ACHN (cell line): ENCODE results near the gene CDH12.
"Not testable (repeated sequence)": the region's sequence is repeated elsewhere in the genome, so short reads cannot be mapped to it uniquely, and the experiment has no call there.

Source experiments
- DNase-seq: peaks from one replicate; pipeline ENCODE4 v3.0.0-alpha.2; 2015
- in situ Hi-C: cut with HindIII; loops from 2 replicates; pipeline ENCODE4 v1.10.0; 2017; ENCODE audit warnings: low sequenced_read_pairs, low pct_ligation_motif_present, low pct_unique_long_range_greater_than_20kb

The CDH12 gene

DNA sequence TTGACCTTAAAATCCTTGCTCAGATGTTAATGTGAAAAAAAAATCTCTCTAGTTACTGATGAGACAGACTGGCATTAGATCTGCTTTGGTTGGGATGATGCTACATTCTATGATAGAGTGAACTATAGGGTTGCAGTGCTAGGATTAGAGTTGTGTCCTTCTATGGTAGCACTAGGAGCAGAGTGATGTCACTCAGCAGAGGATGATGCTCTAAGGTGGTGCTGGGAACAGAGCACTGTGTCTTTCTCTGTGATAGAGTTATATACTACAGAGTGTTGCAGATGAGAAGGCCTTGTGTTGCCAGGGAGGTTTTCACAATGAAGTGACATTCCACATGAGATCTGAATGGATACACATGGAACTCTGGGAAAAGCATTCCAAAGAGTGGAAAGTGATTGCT, 462.3 kb downstream of the CDH12 start:
- no peak for DNase-seq
- in situ Hi-C loops, result no loop called here

DNA sequence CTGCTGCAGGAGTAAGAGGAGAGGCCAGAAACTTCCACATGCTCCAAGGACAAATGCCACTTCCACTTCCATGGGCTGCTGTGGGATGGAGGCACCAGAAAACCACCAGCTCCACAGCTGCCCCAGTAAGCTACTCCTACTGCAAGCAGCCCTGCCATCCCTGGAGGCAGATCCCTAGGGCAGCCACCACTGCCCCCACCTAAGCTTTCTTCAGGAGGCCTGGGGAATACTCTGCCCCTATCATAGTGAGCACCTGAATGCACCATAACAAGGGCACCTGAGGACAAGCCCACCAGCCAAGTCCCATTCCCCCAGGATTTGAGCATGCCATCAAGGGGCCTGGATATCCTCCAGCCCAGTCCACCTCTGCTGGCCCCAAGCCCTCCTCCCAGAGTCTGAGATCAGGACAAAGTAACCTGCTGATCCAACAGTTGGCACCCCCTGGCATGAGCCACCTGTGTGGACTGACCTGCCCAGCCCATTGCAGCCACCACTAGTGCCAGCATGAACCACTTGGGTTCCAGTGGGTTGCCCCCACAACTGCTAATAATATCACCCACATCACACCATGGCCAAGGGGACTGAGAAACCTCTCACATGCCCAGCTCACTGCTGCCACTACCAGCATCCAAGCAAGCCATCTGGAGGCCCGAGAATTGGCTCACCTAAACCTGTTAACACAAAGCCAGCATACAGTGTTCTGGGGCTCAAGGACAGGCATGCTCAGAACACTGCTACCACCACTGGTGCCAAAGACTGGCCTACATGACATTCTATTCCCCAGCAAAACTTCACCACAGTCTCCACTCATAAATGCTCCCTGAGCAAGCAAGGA, 480.1 kb downstream of the CDH12 start:
- no peak for DNase-seq
- in situ Hi-C loops, result no loop called here

DNA sequence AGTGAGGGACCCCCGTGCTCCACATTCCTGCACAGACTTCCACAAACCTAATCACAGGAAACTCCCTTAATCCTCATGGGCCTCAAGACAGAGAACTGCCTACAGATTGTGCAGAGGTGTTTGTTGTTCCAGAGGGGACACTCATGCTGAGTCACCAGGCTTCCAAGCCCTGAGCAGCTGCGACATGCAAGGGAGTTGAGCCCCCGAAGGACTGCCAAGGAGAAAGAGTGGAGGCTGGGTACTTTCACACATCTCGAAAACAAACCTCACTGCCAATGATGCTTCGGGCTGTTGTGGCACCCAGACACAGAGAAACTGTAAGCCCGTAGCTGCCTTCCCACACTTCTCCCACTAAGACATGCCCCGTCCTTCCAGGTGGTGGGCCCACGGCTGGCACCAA, 480.8 kb downstream of the CDH12 start:
- DNase-seq, result no peak

DNA sequence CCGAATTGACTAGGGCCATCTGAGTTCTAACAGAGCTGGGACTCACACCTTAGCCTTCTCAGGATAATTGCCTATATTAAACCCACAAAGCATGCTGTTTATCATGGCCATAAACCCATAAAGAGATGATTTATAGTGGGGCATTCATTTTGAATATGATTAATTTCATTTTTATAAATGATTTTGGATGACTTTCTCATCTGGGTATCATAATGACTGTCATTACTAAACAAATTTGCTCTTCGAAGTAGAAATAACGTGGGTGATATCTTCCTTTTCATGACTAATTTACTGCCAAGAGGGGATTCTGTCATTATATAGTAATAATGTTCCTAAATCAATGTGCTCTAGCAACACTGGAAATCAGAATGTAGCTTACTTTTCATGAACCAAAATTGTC, 498.2 kb downstream of the CDH12 start:
- in situ Hi-C loops, result no loop called here
- DNase-seq, result no peak

More for the DNA sequence above, 480.8 kb downstream of the CDH12 start:
- in situ Hi-C loops, result no loop called here

DNA sequence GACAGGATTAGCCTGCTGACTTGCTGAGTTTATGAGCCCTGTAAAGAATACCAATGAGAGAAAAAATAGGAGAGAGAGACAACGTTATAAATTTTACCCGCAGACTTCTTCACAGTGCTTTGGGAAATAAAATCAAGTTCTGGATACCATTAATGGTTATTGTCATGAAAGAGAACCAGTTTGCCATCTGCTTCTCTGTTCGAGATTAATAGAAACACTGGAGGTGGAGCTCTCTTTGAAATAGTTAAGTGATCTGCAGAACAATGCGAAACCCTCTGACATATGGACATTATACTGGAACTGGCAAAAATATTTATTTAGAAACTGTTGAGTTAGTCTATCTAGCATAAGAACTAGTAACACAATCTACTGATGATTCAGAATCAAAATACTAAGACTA, 500.7 kb downstream of the CDH12 start:
- in situ Hi-C loops, result no loop called here
- DNase-seq, result no peak

DNA sequence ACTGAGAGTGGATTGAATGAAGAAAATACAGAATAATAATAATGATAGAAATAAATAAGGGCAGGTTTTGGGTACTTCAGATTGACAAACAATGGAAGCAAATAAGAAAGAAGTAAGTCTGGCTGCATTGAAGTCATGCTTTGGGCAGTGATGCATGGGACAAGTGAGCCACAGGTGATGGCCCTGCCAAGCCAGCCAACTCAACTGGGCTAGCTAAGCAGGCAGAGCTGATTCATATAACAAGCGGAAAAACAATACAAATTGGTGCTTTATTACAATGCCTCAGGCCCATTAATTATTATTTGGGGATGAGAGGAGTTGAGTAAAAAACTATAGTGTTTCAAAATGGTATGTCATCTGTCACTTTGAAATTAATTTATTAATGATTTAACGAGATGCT, 502.0 kb downstream of the CDH12 start:
- DNase-seq, result no peak
- in situ Hi-C loops, result no loop called here

DNA sequence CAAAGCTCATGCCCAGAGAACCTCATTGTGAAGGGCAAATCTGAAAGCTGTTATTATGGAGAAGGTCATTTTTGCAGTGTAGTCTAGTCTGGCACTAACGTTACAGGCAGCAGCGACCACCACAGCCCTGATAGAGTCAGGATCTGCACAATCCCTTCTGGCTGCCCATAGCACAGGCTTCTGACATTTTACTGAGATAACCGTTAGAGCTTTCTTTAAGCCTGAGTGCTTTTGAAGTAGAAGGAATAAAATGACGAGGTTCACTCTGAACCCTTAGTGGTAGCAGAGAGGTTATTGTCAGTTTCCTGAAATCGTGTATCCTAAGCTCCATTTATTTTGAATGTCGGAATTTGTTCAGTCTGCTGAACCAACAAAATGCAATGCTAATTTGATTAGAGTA, 505.1 kb downstream of the CDH12 start:
- in situ Hi-C loops, result no loop called here

DNA sequence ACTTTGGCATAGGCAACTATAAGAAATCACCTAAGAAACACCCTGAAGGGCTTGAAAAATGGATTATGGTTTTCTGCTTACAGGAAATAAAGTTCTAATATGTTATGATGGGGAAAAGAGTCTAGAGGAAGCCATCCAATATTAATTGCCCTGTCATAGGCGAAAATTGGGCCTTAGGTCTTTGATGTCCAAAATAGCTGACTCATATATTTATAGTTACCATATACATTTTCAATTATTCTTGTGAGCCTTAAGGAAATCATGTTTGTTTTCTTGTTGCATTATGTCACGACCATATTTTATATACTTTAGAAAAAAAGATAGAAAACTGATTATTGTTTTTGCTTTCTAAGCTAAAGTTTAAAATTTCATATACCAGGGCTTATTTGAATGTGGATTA, 509.1 kb downstream of the CDH12 start:
- in situ Hi-C loops, result no loop called here
- DNase-seq, result no peak

More for the DNA sequence above, 505.1 kb downstream of the CDH12 start:
- no peak for DNase-seq

DNA sequence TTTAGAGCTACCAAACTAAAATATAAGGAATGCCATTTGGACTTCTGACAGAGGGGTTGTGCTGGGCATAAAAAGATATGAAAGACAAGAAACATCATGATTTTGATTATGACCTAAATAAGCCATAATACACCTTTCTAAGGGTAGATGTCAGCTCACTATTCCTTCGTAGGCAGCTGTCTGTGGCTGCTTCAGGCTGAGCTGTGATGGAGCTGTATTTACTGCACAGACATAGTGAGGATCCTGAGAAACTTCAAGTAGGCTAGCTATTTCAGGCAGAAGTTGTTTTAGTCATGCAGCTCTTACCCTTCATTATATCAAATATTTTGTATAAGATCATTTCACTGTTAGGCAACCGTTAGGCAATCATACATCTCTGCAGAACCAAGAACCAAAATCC, 511.7 kb downstream of the CDH12 start:
- in situ Hi-C loops, result no loop called here
- no peak for DNase-seq

DNA sequence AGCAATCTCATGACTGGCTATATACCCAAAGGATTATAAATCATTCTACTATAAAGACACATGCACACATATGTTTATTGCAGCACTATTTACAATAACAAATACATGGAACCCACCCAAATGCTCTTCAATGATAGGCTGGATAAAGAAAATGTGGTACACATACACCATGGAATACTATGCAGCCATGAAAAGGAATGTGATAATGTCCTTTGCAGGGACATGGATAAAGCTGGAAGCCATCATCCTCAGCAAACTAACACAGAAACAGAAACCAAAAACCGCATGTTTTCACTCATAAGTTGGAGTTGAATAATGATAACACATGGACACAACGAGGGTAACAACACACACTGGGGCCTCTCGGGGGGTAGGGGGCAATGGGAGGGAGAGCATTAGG, 520.2 kb downstream of the CDH12 start:
- in situ Hi-C loops, DNase-seq: not testable (repeated sequence)

DNA sequence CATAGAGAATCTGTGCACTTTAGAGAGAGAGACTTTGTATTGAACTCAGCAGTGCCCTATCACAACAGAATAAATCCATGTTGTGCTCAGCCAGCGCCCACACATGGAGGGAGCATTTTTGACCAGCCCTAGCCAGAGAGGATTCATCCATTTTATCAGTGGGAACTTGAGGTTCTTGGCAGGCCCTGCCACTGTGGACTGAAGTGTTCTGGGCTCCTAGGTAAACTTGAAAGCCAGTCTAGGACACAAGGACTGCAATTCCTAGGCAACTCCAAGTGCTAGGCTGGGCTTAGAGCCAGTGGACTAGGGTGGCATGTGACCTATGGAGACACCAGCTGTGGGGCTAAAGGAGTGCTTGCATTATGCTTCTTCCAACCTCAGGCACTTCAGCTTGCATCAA, 523.5 kb downstream of the CDH12 start:
- in situ Hi-C loops, result no loop called here

DNA sequence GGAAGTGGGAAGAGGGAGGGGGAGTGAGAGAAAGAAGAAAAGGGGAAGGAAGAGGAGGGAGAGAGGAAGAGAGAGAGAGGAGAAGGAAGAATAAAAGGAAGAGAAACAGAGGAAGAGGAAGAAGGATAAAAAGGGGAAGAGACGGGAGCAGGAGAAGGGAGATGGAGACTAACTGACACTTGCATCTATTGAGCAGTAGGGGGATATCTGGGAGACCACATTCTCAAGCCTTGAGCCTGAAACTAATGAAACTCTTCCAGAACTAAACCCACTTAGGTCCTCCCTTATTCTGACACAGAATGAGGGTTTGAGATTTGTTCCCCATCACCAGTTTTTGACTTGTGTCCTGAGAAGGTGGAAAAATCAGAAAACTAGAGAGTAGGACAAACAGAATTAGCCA, 533.3 kb downstream of the CDH12 start:
- no peak for DNase-seq

More for the DNA sequence above, 523.5 kb downstream of the CDH12 start:
- DNase-seq, result no peak

DNA sequence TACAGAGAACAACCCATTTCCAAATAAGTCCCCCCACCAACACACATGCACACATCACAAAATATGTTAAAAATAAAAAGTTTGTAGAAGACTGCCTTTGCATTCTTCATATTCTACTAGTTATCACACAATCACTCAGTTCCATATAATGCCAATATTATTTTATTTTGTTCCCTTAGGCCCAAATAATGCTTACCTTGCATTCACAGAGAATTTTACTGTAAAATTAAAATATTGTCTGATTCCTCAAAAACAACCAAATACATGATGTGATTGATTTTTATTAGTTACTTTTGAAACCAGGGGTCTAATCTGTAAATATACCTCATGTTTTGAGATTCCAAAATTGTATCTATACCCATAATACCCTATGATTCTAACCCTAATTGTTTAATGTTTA, 536.9 kb downstream of the CDH12 start:
- in situ Hi-C loops, result no loop called here
- DNase-seq, result no peak

More for the DNA sequence above, 533.3 kb downstream of the CDH12 start:
- in situ Hi-C loops, result no loop called here

DNA sequence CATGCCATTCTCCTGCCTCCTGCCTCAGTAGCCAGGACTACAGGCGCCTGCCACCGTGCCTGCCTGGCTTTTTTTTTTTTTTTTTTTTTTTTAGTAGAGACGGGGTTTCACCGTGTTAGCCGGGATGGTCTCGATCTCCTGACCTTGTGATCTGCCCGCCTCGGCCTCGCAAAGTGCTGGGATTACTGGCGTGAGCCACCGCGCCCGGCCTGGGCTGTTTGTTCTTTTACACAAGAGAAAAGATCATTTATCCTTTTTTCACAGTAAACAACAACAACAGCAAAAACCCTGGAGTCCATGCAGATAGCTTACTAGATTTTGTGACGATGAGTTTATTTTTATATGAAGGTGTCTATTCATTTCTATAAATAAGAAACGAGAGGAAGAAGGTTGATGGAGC, 538.1 kb downstream of the CDH12 start:
- in situ Hi-C loops, DNase-seq: not testable (repeated sequence)

DNA sequence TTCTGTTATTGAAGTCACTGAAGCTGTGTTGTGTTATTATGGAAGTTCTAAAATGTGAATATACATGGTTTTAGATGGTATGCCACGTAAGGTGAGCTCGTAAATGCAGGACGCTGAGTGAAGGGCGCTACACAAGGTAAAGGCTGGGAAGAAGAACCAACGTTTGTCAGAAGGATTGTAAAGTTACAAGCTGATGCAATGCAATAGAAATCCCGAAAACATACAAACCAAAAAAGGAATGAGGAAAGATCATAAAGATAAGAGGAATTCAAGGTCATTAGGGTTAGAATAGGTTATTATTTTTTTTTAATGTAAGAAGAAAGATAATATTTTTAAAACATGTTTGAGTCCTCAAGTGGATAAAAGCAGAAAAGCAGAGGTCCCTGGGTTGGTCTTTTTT, 538.6 kb downstream of the CDH12 start:
- in situ Hi-C loops, result no loop called here
- no peak for DNase-seq

DNA sequence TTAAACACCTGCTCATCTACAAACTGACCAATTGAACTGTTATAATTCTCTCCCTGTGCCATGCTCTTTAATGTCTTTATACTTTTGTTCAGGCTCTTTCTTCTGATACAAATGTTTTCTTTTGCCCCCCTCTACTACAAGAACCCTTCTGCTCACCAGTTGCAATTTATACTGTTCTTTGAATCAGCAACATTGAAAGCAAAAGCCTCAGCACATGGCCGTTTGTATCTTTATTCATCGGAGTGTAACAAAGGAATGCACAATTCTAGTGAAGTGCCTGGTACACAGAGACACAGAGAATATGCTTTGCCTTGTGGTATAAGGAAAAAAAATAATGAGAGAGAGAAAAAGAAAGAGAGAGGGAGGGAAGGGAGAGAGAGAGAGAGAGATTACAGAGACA, 547.1 kb downstream of the CDH12 start:
- in situ Hi-C loops, result no loop called here

DNA sequence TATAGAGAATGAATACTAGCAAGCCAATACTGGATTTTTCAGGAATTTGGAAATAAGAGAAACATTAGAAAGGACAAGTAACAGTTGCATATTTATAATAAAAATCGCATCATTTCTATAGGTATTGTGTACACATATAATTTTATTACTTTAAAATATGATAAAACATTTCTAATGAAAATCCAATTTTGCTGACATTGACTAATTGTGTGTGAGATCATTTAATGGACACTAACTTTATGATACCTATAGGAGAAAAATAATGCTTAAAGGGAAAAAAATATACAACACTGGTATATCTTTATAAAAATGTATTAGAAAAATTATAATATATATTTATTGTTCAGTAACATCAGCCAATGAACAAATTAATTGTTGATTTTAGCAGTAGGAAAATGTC, 557.3 kb downstream of the CDH12 start:
- in situ Hi-C loops, result no loop called here
- DNase-seq, result no peak

More for the DNA sequence above, 547.1 kb downstream of the CDH12 start:
- no peak for DNase-seq

DNA sequence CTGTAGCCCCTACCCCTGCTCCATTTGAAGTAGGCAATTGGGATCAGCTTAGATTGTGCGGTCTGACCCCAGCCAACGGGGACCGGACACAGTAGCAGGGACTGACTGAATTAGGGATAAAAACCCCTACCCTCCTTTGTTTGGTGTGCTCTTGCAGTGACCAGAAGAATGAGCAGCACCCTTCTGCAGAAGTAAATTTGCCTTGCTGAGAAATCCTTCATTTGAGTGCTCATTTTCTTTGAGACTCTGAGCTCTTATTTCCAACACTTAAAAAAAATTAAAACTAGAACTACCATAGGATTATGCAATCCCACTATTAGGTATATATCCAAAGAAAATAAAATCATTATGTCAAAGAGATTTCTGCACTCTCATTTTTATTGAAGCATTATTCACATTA, 560.0 kb downstream of the CDH12 start:
- in situ Hi-C loops, result no loop called here
- no peak for DNase-seq

DNA sequence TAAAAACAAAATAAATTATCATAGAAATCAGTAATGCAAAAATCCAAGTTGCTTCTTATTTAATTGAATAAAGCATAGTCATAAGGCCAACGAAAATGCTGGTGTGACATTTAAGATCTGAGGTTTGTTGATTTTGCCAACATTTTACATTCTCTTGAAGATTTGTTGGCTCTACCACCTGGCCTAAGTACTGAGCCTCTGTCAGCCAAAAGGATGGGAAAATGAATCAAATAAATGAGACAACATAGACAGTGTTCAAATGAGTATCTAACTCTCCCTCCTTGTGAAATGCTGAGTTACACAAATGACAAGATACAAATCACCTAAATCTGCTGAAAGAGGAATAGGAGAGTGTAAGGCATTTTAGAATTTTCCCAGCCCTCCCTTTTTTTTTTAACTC, 575.0 kb downstream of the CDH12 start:
- in situ Hi-C loops, result no loop called here
- no peak for DNase-seq

DNA sequence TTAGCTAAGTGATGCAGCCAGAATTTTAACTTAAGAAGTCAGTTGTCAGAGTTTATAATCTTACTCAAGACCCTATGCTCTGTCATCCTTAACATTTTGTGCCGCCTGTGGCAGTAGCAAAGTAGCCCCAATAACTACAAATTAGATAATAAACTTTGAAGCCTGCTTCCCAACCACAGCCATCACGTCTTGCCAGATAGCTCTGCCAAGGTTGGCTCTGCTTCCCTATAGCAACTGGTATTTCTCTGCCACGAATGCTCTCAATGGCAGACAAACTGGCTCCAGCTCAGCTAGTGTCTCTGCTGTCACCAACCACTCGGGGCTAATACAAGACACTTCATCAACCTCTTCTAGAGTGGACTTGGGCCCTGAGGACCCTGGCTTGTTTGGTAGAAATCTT, 576.1 kb downstream of the CDH12 start:
- in situ Hi-C loops, result no loop called here
- DNase-seq, result no peak
